ENCODE data around the gene SUDS3.

The SUDS3 gene

GRCh38 chr12:118355843-118356242, 20.5 kb upstream of the SUDS3 start:
- in situ Hi-C loops (cut with MboI; ENCODE audit: low sequenced_read_pairs): loop anchor here (10.0 kb wide), 1 partner anchor 361 kb away; no protein-coding TSS in a partner anchor

DNA sequence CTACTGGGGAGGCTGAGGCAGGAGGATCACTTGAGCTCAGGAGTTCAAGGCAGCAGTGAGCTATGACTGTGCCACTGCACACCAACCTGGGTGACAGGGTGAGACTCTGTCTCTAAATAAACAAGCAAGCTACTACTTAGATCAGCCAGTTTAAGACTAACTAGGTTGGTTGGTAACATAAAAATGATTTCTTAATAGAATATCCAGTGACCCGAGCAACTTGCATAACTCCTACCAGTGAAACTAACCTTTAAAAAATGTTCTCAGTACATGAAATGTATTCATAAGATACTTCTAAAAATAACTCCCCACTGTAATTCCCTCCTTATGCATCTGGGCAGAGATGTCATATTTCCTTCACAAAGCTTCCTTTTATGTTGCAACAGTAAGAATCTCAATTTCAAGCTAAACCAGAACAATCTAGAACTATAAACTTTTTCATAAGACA, 19.5 kb upstream of the SUDS3 start:
- in situ Hi-C loops (cut with MboI; ENCODE audit: low sequenced_read_pairs): loop anchor here (10.0 kb wide), 1 partner anchor 362 kb away; no protein-coding TSS in a partner anchor

- in situ Hi-C loops (cut with MboI; ENCODE audit: low sequenced_read_pairs): loop anchor here (10.0 kb wide), 1 partner anchor 363 kb away; no protein-coding TSS in a partner anchor
These were observed 18.9 kb upstream of the SUDS3 start for GRCh38 chr12:118357257-118358007.

DNA sequence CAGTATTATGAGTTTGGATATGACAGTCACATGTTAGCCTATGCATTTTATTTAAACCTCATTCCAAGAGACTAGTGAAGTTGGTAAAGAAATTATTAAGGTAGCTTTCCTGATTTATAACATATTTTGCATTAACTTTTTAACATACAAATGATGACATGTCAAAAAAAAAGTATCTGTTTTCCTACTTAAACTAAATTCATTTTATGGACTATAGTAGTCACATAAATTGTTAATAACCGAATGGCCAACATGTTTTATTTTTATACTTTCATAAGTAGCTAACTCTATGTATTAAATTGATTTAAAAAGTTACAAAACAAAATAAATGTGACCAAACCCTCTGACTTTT, 18.4 kb upstream of the SUDS3 start:
- in situ Hi-C loops (cut with MboI; ENCODE audit: low sequenced_read_pairs): loop anchor here (10.0 kb wide), 1 partner anchor 363 kb away; no protein-coding TSS in a partner anchor

GRCh38 chr12:118358612-118359540, 17.5 kb upstream of the SUDS3 start:
- in situ Hi-C loops (cut with MboI; ENCODE audit: low sequenced_read_pairs): loop anchor here (10.0 kb wide), 1 partner anchor 364 kb away; no protein-coding TSS in a partner anchor

GRCh38 chr12:118359541-118359915, 16.8 kb upstream of the SUDS3 start:
- in situ Hi-C loops (cut with MboI; ENCODE audit: low sequenced_read_pairs): loop anchor here (10.0 kb wide), 1 partner anchor 365 kb away; no protein-coding TSS in a partner anchor

DNA sequence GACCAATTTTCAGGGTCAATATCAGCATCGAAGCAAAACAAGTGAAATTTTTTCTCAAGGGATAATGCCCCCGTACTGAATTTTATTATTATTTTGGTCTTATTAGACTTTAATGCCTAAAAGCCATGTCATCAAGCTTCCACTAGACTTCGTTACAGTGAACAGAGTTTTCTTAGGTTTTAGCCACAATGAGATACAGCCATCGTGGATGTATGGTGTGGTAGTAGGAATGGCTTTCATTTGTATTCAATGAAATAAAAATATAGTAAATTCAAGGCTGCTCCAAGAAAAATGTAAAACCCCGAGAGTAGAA, 15.3 kb upstream of the SUDS3 start:
- in situ Hi-C loops (cut with MboI; ENCODE audit: low sequenced_read_pairs): no loop called here

- in situ Hi-C loops (cut with MboI; ENCODE audit: low sequenced_read_pairs): no loop called here
These were observed 14.5 kb upstream of the SUDS3 start for GRCh38 chr12:118361889-118362288.

DNA sequence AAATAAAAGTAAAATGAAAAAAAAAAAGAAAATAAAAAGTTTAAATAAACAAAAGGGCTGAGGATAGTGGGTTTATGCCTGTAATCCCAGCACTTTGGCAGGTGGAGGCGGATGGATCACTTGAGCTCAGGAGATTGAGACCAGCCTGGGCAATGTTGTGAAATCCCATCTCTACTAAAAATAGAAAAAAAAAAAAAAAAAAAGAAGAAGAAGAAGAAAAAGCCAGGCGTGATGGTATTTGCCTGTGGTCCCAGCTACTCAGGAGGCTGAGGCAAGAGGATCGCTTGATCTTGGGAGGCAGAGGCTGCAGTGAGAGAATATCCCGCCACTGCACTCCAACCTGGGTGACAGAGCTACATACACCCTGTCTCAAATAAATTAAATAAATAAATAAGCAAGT, 7.5 kb upstream of the SUDS3 start:
- in situ Hi-C loops (cut with MboI; ENCODE audit: low sequenced_read_pairs): no loop called here

- in situ Hi-C loops (cut with MboI; ENCODE audit: low sequenced_read_pairs): no loop called here
These were observed 5.8 kb upstream of the SUDS3 start for GRCh38 chr12:118370601-118371000.

DNA sequence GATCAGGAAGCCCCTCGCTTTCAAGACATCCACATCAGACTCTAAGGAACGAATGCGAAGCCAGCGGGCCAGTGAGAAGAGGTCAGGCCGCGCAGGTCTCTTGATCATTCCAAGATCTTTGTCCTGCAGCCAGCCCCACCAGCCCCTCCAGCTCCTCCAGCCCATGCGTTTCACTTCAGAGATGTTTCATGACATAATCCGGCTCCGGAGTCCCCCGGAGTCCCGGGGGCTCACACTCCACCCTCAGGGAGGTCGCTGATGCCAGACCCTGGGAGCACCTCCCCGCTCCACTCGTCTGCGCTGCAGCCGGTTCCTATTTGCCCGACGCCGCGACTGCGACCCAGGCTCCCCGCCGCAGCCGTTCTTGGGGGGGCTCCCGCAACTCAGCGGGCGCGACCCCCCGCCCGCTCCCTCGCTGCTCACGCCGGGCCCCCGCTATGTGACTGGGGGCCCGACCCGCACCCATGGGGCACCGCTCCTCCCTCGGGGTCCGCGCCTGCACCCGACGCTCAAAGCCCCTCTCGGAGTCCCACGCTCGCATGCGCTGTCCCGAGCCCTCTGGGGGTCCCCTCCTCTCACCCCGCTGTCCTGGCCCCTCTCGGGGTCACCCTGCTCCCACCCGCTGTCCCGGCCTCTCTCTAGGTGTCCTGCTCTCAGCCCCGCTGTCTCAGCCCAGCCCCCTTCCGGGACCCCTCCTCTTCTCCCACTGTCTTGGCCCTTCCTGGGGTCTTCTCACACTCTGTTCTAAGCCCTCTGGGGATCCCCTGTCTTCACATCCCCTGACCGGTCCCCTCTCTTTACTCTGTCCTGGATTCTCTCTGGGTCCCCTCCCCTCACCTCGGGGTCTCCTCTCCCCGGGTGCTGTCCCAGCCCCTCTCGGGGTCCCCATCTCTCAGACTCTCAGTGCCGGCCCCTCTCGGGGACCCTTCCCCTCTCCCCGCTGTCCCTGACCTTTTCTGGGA, 4.8 kb upstream of the SUDS3 start:
- in situ Hi-C loops (cut with MboI; ENCODE audit: low sequenced_read_pairs): no loop called here

DNA sequence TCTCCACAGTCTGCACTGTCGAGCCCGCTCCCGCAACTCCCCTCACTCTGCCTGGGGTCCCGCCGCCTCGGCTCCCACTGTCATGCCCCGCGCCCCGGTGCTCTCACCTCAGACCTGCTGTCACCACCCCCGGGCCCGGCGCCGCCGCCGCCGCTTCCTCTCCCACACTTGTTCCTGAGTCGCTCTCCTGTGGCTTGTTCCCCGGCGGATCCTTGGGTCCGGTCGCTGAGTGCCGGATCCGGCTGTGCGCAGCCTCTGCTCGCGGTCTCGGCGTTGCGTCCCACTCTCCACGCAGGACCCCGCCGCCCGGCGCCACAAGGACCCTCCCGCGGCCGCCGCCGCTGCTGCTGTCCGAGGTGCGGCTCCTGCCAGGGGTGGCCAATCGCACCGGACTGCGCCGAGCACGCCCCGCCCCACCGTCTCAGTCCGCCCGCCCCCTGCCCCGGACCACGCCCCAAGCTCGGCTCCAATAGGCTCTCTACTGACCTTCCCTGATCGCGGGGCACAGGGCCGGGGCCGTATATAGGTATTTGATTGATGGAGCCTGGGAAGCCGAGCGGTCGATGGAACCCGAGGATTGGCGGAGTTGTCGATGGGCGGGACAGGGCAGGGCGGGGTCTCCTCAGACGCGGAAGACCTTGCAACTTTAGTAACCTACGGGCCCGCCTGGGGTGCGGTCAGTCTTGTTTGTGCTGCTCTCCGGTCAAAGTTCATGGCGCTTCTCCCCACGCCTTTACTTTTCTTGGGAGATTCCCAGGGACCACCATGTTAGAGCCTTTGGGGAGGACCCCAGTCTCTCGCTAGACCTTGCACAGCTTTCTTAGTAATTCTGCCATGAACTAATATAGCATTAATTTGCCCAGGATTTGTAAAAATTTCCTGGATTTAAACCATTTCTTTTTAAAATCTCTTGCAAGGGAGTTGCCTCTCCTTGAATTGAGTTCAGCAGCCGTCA, 3.5 kb upstream of the SUDS3 start, which contains the start of gene TAOK3:
Gene TAOK3, minus strand, starts transcription at position 367 of the 955 bp plus-strand sequence. CDS start 117,340 bp downstream, outside the sequence.
- in situ Hi-C loops (cut with MboI; ENCODE audit: low sequenced_read_pairs): no loop called here

DNA sequence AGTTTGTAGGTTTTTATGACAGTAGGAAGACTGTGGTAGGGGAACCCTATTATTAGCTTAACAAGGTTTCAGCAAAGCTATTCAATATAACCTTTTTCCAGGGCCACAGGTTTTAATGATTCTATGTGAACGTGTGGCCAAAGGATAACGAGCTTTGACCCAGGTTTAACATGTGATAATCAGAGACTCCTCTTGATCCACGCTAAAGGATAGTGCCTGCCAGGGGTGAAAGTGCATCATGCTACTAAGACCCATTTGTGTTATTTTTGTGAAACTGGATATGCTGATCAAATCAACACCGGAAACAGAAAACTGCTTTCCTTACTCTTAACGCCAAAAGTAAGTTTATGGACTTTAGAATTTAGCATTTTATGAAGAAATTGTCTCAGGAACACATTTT, 2.7 kb upstream of the SUDS3 start:
- in situ Hi-C loops (cut with MboI; ENCODE audit: low sequenced_read_pairs): no loop called here

DNA sequence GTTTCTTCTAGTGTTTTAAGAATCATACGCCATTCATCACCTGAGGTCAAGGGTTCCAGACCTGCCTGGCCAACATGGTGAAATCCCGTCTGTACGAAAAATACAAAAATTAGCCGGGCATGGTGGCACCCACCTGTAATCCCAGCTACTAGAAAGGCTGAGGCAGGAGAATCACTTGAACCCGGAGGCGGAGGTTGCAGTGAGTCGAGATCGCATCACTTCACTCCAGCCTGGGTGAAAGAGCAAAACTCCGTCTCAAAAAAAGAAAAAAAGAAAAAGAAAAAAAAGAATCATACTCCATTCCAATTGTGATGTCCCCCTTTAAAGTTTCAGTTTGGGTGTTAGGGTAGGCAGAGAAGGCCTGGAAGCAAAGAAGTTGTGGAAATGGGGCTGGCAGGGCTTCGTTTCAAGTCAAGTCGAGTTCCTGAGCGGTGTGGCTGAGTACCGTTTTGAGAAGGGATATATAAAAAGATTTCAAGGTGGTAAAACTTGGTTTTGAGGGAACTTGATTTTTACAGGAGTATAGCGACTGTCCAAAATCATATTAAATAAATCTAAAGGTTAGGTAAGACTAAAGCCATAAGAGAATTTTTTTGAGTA, 2.1 kb upstream of the SUDS3 start:
- in situ Hi-C loops (cut with MboI; ENCODE audit: low sequenced_read_pairs): no loop called here

GRCh38 chr12:118374909-118375308, 1.4 kb upstream of the SUDS3 start:
- in situ Hi-C loops (cut with MboI; ENCODE audit: low sequenced_read_pairs): loop anchor here (25.0 kb wide), 1 partner anchor 513 kb away; no protein-coding TSS in a partner anchor

- in situ Hi-C loops (cut with MboI; ENCODE audit: low sequenced_read_pairs): loop anchor here (25.0 kb wide), 1 partner anchor 513 kb away; no protein-coding TSS in a partner anchor
These were observed 1.0 kb upstream of the SUDS3 start for GRCh38 chr12:118375348-118375747.

DNA sequence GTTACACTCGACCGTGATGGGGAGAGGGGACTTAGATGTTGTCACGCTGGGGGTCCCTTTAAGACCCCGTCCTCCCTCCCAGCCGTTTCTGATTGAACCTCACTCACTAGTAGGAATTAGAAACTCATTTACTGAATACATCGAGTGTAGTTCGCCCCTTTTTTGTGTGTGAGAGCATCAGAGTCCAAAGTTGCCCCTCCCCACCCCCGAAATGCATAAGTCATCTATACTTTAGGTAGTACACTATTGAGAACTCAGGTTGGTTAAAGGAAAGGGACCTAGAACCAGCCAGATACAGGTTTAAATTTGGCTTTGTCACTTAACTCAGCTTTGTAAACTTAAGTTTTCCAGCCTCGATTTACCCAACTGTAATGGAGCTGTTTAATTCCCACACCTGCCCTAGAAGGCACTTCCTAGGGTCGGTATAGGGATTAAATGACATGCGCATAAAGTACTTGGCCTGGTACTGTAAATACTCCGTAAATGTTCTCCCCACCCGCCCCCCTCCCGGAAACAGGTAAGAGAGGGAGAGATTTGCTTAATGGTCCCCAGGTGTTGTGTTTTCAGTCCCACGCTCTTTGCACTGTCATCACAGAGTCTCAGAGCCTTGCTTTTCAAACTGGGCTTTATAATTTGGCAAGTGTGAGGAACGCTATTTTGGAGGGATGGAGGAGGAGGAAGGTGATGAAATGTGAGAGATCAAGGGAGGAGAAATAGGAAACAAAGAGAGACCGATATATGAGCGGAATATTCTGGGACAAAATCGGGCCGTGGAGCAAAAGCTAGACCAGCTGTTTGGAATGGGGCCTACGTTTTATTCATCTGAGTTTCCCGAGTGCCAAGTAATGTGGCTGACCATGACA, 897 bp downstream of the SUDS3 start:
- in situ Hi-C loops (cut with MboI; ENCODE audit: low sequenced_read_pairs): loop anchor here (25.0 kb wide), 1 partner anchor 515 kb away; no protein-coding TSS in a partner anchor
